H1 (cell line): ENCODE results near the gene HPGDS. TPM values are rescaled to one million over a fixed set of nuclear protein-coding genes. Genes with fewer than 3 reads are reported as not detected.

Experiments
- CTCF ChIA-PET: fragments of 300-600 bp; sonication (Branson Sonifier 250); formaldehyde crosslinking; loops from one replicate; lab custom pipeline; 2021; ENCODE audit not compliant: partially characterized antibody; lab: Charles Lee
- POLR2A ChIA-PET: fragments of 300-600 bp; sonication (Branson Sonifier 250); formaldehyde crosslinking; loops from one replicate; lab custom pipeline; 2021; ENCODE audit warnings: inconsistent platforms; ENCODE audit not compliant: partially characterized antibody; lab: Charles Lee
- DNase-seq, 2 experiments: peaks; one replicate each; pipeline versions ENCODE4 v3.0.0 to v3.0.0-alpha.2; 2010 to 2022; ENCODE audit warnings: low spot score in 2 of 2, low read depth in 1 of 2, mixed read lengths in 1 of 2
- FAIRE-seq: peaks from 2 replicates; lab custom pipeline; 2011; peaks lifted over from hg19 to GRCh38; lab: Jason Lieb, UNC
- H2AFZ ChIP-seq: 2 replicates; pipeline ENCODE4 v1.8.1; 2012; ENCODE audit warnings: low read length, inconsistent platforms
- H2AK5ac ChIP-seq: 2 replicates; pipeline ENCODE4 v1.6.1; 2013; ENCODE audit warnings: low read depth, low read length
- H2BK120ac ChIP-seq: replicated peaks from 2 replicates; pipeline ENCODE3; 2013; ENCODE audit warnings: low read depth, low read length, inconsistent platforms
- H2BK12ac ChIP-seq: 2 replicates; pipeline ENCODE4 v1.6.1; 2013; ENCODE audit warnings: low read depth, low read length
- H2BK15ac ChIP-seq: 2 replicates; pipeline ENCODE4 v1.6.1; 2013; ENCODE audit warnings: low read length
- H2BK20ac ChIP-seq: 2 replicates; pipeline ENCODE4 v1.6.1; 2013; ENCODE audit warnings: low read length
- H2BK5ac ChIP-seq: 2 replicates; pipeline ENCODE4 v1.6.1; 2013; ENCODE audit warnings: low read depth, low read length
- H3K14ac ChIP-seq: 2 replicates; pipeline ENCODE4 v1.6.1; 2013; ENCODE audit warnings: inconsistent platforms; ENCODE audit not compliant: insufficient read length
- H3K18ac ChIP-seq: 2 replicates; pipeline ENCODE4 v1.6.1; 2013; ENCODE audit warnings: low read length; ENCODE audit errors: extremely low read depth
- H3K23ac ChIP-seq: 2 replicates; pipeline ENCODE4 v1.6.1; 2013; ENCODE audit warnings: inconsistent platforms; ENCODE audit not compliant: insufficient read length
- H3K23me2 ChIP-seq: 2 replicates; pipeline ENCODE4 v1.6.1; 2013; ENCODE audit warnings: low read depth, low read length
- H3K27ac ChIP-seq: 2 replicates; pipeline ENCODE4 v1.6.1; 2011; ENCODE audit warnings: low read depth, low read length, inconsistent platforms
- H3K27me3 ChIP-seq, 4 experiments: replicated peaks in 1 of 4; 1 replicate in 1 of 4; 2 replicates in 3 of 4; pipeline versions ENCODE4 v1.6.1 to v1.8.1; 2011 to 2013; ENCODE audit warnings: low read length in 3 of 4, mild to moderate bottlenecking in 3 of 4, inconsistent platforms in 2 of 4, mixed read lengths in 2 of 4, moderate library complexity in 1 of 4; ENCODE audit not compliant: control insufficient read depth in 3 of 4, insufficient read depth in 3 of 4; ENCODE audit errors: extremely low read depth in 1 of 4
- H3K36me3 ChIP-seq, 4 experiments: 2 replicates each; pipeline versions ENCODE4 v1.6.1 to v1.8.1; 2011 to 2013; ENCODE audit warnings: mild to moderate bottlenecking in 4 of 4, low read length in 3 of 4, moderate library complexity in 2 of 4, control low read depth in 1 of 4, inconsistent platforms in 1 of 4; ENCODE audit not compliant: insufficient read depth in 4 of 4, control insufficient read depth in 2 of 4
- H3K4ac ChIP-seq: replicated peaks from 2 replicates; pipeline ENCODE3; 2013; ENCODE audit warnings: low read length, low read depth, mixed read lengths, inconsistent platforms; ENCODE audit not compliant: insufficient read length
- H3K4me1 ChIP-seq, 4 experiments: replicated peaks in 1 of 4; 1 replicate in 1 of 4; 2 replicates in 3 of 4; pipeline versions ENCODE4 v1.6.1 to v1.8.1; 2011 to 2013; ENCODE audit warnings: low read length in 3 of 4, inconsistent platforms in 2 of 4, mixed read lengths in 1 of 4; ENCODE audit not compliant: insufficient read depth in 4 of 4, control insufficient read depth in 3 of 4
- H3K4me2 ChIP-seq, 2 experiments: 2 replicates each; pipeline versions ENCODE4 v1.6.1 to v1.8.1; 2011 to 2013; ENCODE audit warnings: low read depth in 2 of 2, low read length in 2 of 2, control low read depth in 1 of 2, inconsistent platforms in 1 of 2, mild to moderate bottlenecking in 1 of 2; ENCODE audit not compliant: insufficient read depth in 1 of 2
- H3K4me3 ChIP-seq, 4 experiments: fragments of 200-600, 300-600 bp in 1 of 4; sonication (generic), shearing (Covaris generic), sonication (Bioruptor Twin) in 1 of 4; 2 replicates each; pipeline versions ENCODE4 v1.5.1 to v1.8.1; 2011 to 2016; ENCODE audit warnings: low read length in 4 of 4, low read depth in 3 of 4, control low read depth in 2 of 4, inconsistent platforms in 2 of 4, mild to moderate bottlenecking in 2 of 4, mixed read lengths in 1 of 4, moderate library complexity in 1 of 4; ENCODE audit not compliant: insufficient read depth in 2 of 4; ENCODE audit errors: extremely low read depth in 1 of 4
- H3K56ac ChIP-seq: replicated peaks from 2 replicates; pipeline ENCODE3; 2013; ENCODE audit warnings: low read depth, mild to moderate bottlenecking, mixed read lengths, low read length, inconsistent platforms; ENCODE audit not compliant: insufficient read length
- H3K79me1 ChIP-seq: 2 replicates; pipeline ENCODE4 v1.6.1; 2013; ENCODE audit warnings: low read depth, low read length, control low read depth
- H3K79me2 ChIP-seq, 2 experiments: 2 replicates each; pipeline versions ENCODE4 v1.6.1 to v1.8.1; 2012 to 2013; ENCODE audit warnings: low read length in 2 of 2, mild to moderate bottlenecking in 2 of 2, inconsistent platforms in 1 of 2; ENCODE audit not compliant: insufficient read depth in 2 of 2, control insufficient read depth in 1 of 2
- H3K9ac ChIP-seq, 4 experiments: replicated peaks in 1 of 4; 1 replicate in 1 of 4; 2 replicates in 3 of 4; pipeline versions ENCODE4 v1.6.1 to v1.8.1; 2011 to 2013; ENCODE audit warnings: low read depth in 3 of 4, low read length in 3 of 4, control low read depth in 2 of 4, mild to moderate bottlenecking in 2 of 4, moderate library complexity in 2 of 4, inconsistent platforms in 1 of 4; ENCODE audit errors: extremely low read depth in 1 of 4
- H3K9me3 ChIP-seq, 2 experiments: 2 replicates each; pipeline versions ENCODE4 v1.6.1 to v1.8.1; 2012 to 2013; ENCODE audit warnings: mild to moderate bottlenecking in 2 of 2, moderate library complexity in 2 of 2, control low read depth in 1 of 2, inconsistent platforms in 1 of 2, low read depth in 1 of 2, low read length in 1 of 2, mixed read lengths in 1 of 2; ENCODE audit not compliant: insufficient read depth in 2 of 2
- H4K20me1 ChIP-seq, 2 experiments: replicated peaks in 1 of 2; 2 replicates each; pipeline versions ENCODE3 to v1.8.1; 2011 to 2013; ENCODE audit warnings: inconsistent platforms in 2 of 2, low read length in 2 of 2, mild to moderate bottlenecking in 1 of 2; ENCODE audit not compliant: insufficient read depth in 2 of 2, control insufficient read depth in 1 of 2
- H4K5ac ChIP-seq: 2 replicates; pipeline ENCODE4 v1.6.1; 2013; ENCODE audit warnings: low read length, low read depth, mixed read lengths, inconsistent platforms; ENCODE audit not compliant: insufficient read length
- H4K8ac ChIP-seq: 2 replicates; pipeline ENCODE4 v1.8.0; 2013; ENCODE audit warnings: mild to moderate bottlenecking, moderate library complexity, low read length, inconsistent platforms; ENCODE audit not compliant: insufficient read depth; ENCODE audit errors: extremely low read depth
- H4K91ac ChIP-seq: replicated peaks from 2 replicates; pipeline ENCODE3; 2013; ENCODE audit warnings: low read length, mixed read lengths, inconsistent platforms; ENCODE audit not compliant: insufficient read length
- ASH2L ChIP-seq: fragments of 200-600, 300-600 bp; sonication (generic); IDR thresholded peaks from one replicate; pipeline ENCODE4 v1.7.1; 2017; ENCODE audit warnings: low read length
- CHD2 ChIP-seq: IDR thresholded peaks from 2 replicates; pipeline ENCODE4 v1.6.1; 2012; ENCODE audit warnings: low read length, improper control_type of control experiment
- CTBP2 ChIP-seq: IDR thresholded peaks from 2 replicates; pipeline ENCODE4 v1.7.0; 2011; ENCODE audit warnings: borderline replicate concordance, mild to moderate bottlenecking, moderate library complexity, mixed read lengths, low read length; ENCODE audit not compliant: insufficient read depth, insufficient read length
- HDAC6 ChIP-seq: IDR thresholded peaks from one replicate; pipeline ENCODE4 v1.7.1; 2012; ENCODE audit warnings: low read depth, mild to moderate bottlenecking, inconsistent platforms, low read length, moderate library complexity
- JUND ChIP-seq: IDR thresholded peaks from 2 replicates; pipeline ENCODE4 v1.6.1; 2011; ENCODE audit warnings: mild to moderate bottlenecking, improper control_type of control experiment, low read length
- PHF8 ChIP-seq: fragments of 200-600 bp; sonication (generic); conservative IDR thresholded peaks from 2 replicates; pipeline ENCODE4 v1.7.1; 2012; ENCODE audit warnings: low read depth, mild to moderate bottlenecking, inconsistent platforms, low read length, moderate library complexity
- RXRA ChIP-seq: IDR thresholded peaks from 2 replicates; pipeline ENCODE4 v1.6.1; 2011; ENCODE audit warnings: low read depth, mild to moderate bottlenecking, low read length, moderate library complexity; ENCODE audit not compliant: insufficient read depth
- WGBS, 2 experiments: shearing (Covaris generic) in 1 of 2; methylation state at CpG; one replicate each; pipeline versions ENCODE4 v1.1.6 to v1.1.7; 2013 to 2015; ENCODE audit warnings: low lambda C conversion rate in 2 of 2, mixed read lengths in 2 of 2, inconsistent platforms in 1 of 2, low coverage in 1 of 2, missing lambda C conversion rate in 1 of 2; ENCODE audit not compliant: insufficient replicate concordance in 2 of 2, insufficient coverage in 1 of 2, insufficient read length in 1 of 2; ENCODE audit errors: extremely low coverage in 1 of 2, missing lambda C conversion rate in 1 of 2; 5-methylcytosine and 5-hydroxymethylcytosine counted together
- polyA plus RNA-seq, 7 experiments: library from polyadenylated mRNA; depleted of rRNA in 3 of 7; stranded (reverse) in 5 of 7; unstranded in 2 of 7; fragments of >200 nt in 5 of 7; fragments of 200-250 nt in 2 of 7; gene quantifications; 1 replicate in 5 of 7; 2 replicates in 1 of 7; 4 replicates in 1 of 7; pipeline versions ENCODE4 v1.2.1 to v1.2.3, GENCODE V29; 2011 to 2013; ENCODE audit warnings: missing spikeins in 2 of 7, mixed read lengths in 2 of 7
- total RNA-seq: library from RNA; stranded (reverse); fragmentation: NEBNext Ultra II Directional; extraction: Animal tissue kit (Norgen Biotek cat#: 25700); gene quantifications from 2 replicates; pipeline ENCODE4 v1.2.1, GENCODE V29; 2021

HPGDS gene
- total and polyA plus RNA-seq, 2 of the 8 experiments (the other 6 are each of a cell fraction or from before 2014, with no cell fraction given) = not detected

DNA sequence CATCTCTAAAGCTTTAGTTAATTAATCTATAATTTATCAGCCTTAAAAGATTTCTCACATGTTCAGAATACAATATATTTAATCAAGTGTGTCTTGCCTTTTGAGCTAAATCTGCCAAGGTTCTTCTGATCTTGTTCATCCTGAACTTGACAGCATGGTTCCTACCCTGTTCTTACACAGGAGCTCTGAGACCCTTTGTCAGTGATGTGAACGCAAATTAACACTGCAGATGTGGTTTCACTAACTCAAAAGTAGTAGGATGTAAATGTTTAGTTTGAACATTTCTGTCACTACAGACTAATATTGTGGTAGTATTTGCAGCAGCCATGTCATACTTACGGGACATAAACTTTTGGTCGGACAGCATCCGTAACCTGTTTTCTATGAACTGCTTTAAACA lies 75.6 kb downstream of the HPGDS start:
- H2BK5ac ChIP-seq = no peak overlapping the region
- no peak overlapping the region for H3K14ac ChIP-seq
- H2AFZ ChIP-seq = no peak overlapping the region
- CTCF ChIA-PET = interaction anchor here (0.6 kb wide), 1 partner anchor 24 kb away, joined by 4 read pairs; no protein-coding TSS in a partner anchor
- no peak overlapping the region for H2BK120ac ChIP-seq
- no peaks in the 10 kb centered on the region for H3K4me1 ChIP-seq
- peak overlapping the region in 1 of 4 experiments; percentile 34; a peak in 1 of 7 replicates for H3K9ac ChIP-seq
- no peak overlapping the region for H3K23ac ChIP-seq
- H3K36me3 ChIP-seq = peaks cover 0 to 47% (median 8%) of the 10 kb centered on the region in 4 experiments; a peak in 4 of 8 replicates
- no peaks in the 10 kb centered on the region for H3K9me3 ChIP-seq
- no peak overlapping the region for H4K91ac ChIP-seq
- no peak overlapping the region for H3K27ac ChIP-seq
- POLR2A ChIA-PET = no interaction called here
- no peaks in the 10 kb centered on the region for H3K27me3 ChIP-seq
- WGBS, 2 experiments = 94% methylated on average over 4 of the region's 4 CpGs; no CpG with 5 or more reads in 1 of the 2 experiments
- FAIRE-seq = no peak
- no peak overlapping the region for H3K18ac ChIP-seq
- H2BK12ac ChIP-seq = no peak overlapping the region
- no peak overlapping the region for H3K4me2 ChIP-seq
- H3K4me3 ChIP-seq = no peak overlapping the region
- no peak overlapping the region for H2AK5ac ChIP-seq
- H4K5ac ChIP-seq = no peak overlapping the region
- DNase-seq = no peak
- peaks cover 0 to 2% of the 10 kb centered on the region in 2 experiments for H4K20me1 ChIP-seq
- H2BK20ac ChIP-seq = no peak overlapping the region
- no peak overlapping the region for H2BK15ac ChIP-seq
- H3K4ac ChIP-seq = no peak overlapping the region
- no peak overlapping the region for H3K56ac ChIP-seq
- H3K79me2 ChIP-seq = no peaks in the 10 kb centered on the region
- H4K8ac ChIP-seq = no peak overlapping the region
- TF ChIP-seq ASH2L = no peak
- no peak for TF ChIP-seq PHF8
- no peak for TF ChIP-seq CHD2
- no peak for TF ChIP-seq HDAC6
- no peak for TF ChIP-seq CTBP2
- TF ChIP-seq RXRA = no peak
- no peak for TF ChIP-seq JUND
- H3K23me2 ChIP-seq = no peaks in the 10 kb centered on the region
- no peaks in the 10 kb centered on the region for H3K79me1 ChIP-seq
